C4-2B (cell line): ENCODE measurements around the gene APLF.

Experiments used
- H3K27ac ChIP-seq: fragments of 450-650 bp; 2 replicates; pipeline ENCODE4 v1.5.1; 2017
- CTCF ChIP-seq: fragments of 450-650 bp; conservative IDR thresholded peaks from 2 replicates; pipeline ENCODE4 v1.5.1; 2017; ENCODE audit warnings: mild to moderate bottlenecking
- ZFX ChIP-seq: fragments of 450-650 bp; IDR thresholded peaks from 2 replicates; pipeline ENCODE4 v1.6.1; 2017

Gene APLF

GRCh38 chr2:68467077-68467960, at the start of gene APLF, which contains the start of gene FBXO48:
Gene APLF (plus strand): TSS chr2:68467585. CDS start chr2:68467732, 147 bp downstream.
Gene FBXO48 (minus strand): TSS chr2:68467294. CDS start chr2:68465145, 2,149 bp downstream.
- TF ChIP-seq CTCF (no peak), ZFX (no peak)
- peak within 1 kb of the TSS; percentile 60 for H3K27ac ChIP-seq

- TF ChIP-seq CTCF, result no peak
- TF ChIP-seq ZFX, result no peak
- H3K27ac ChIP-seq, result no peak overlapping the region
These were observed 49.5 kb upstream of the APLF start for GRCh38 chr2:68417926-68418325.

GRCh38 chr2:68418419-68418818, 49.0 kb upstream of the APLF start:
- TF ChIP-seq ZFX (no peak), CTCF (no peak)
- no peak overlapping the region for H3K27ac ChIP-seq

- no peak overlapping the region for H3K27ac ChIP-seq
These were observed 48.5 kb upstream of the APLF start for GRCh38 chr2:68418855-68419254.

GRCh38 chr2:68420254-68420910, 47.0 kb upstream of the APLF start:
- TF ChIP-seq CTCF, result no peak
- TF ChIP-seq ZFX, result no peak
- no peak overlapping the region for H3K27ac ChIP-seq

More at GRCh38 chr2:68418855-68419254, 48.5 kb upstream of the APLF start:
- no peak for TF ChIP-seq ZFX
- TF ChIP-seq CTCF, result no peak

- no peak overlapping the region for H3K27ac ChIP-seq
- TF ChIP-seq ZFX (no peak), CTCF (no peak)
These were observed 43.3 kb upstream of the APLF start for GRCh38 chr2:68423966-68424650.
